Mesothelial cell of epicardium (in vitro differentiated cells): ENCODE measurements around the gene HECTD4. TPM values are rescaled to one million over a fixed set of nuclear protein-coding genes. Genes with fewer than 3 reads are reported as not detected.
A peak's percentile ranks its signal among the peaks of the same experiment; 100 is the strongest.

Experiments used
- DNase-seq, 2 experiments: peaks; one replicate each; pipeline ENCODE4 v3.0.0; 2021; ENCODE audit warnings: low spot score in 2 of 2; ENCODE audit not compliant: unreplicated experiment in 2 of 2
- H3K27ac Mint-ChIP-seq: 2 replicates; pipeline ENCODE4 v1.8.0; 2021; ENCODE audit warnings: mixed read lengths
- H3K27me3 Mint-ChIP-seq: 2 replicates; pipeline ENCODE4 v1.8.0; 2021; ENCODE audit warnings: low read depth, mixed read lengths
- H3K36me3 Mint-ChIP-seq: 2 replicates; pipeline ENCODE4 v1.8.0; 2021; ENCODE audit warnings: mixed read lengths
- H3K4me1 Mint-ChIP-seq: 2 replicates; pipeline ENCODE4 v1.8.0; 2021; ENCODE audit warnings: mixed read lengths
- H3K4me3 Mint-ChIP-seq: 2 replicates; pipeline ENCODE4 v1.8.0; 2021; ENCODE audit warnings: mild to moderate bottlenecking, moderate library complexity, mixed read lengths
- H3K9me3 Mint-ChIP-seq: 2 replicates; pipeline ENCODE4 v1.8.0; 2021; ENCODE audit warnings: mixed read lengths
- CTCF ChIP-seq: fragments of 200-600 bp; sonication (generic); IDR thresholded peaks from one replicate; pipeline ENCODE4 v1.5.0; 2021; ENCODE audit warnings: antibody characterized with exemption; ENCODE audit not compliant: unreplicated experiment
- total RNA-seq: library from RNA; stranded (reverse); gene quantifications from 3 replicates; pipeline ENCODE4 v1.2.1, GENCODE V29; 2021

The HECTD4 gene, protein sequence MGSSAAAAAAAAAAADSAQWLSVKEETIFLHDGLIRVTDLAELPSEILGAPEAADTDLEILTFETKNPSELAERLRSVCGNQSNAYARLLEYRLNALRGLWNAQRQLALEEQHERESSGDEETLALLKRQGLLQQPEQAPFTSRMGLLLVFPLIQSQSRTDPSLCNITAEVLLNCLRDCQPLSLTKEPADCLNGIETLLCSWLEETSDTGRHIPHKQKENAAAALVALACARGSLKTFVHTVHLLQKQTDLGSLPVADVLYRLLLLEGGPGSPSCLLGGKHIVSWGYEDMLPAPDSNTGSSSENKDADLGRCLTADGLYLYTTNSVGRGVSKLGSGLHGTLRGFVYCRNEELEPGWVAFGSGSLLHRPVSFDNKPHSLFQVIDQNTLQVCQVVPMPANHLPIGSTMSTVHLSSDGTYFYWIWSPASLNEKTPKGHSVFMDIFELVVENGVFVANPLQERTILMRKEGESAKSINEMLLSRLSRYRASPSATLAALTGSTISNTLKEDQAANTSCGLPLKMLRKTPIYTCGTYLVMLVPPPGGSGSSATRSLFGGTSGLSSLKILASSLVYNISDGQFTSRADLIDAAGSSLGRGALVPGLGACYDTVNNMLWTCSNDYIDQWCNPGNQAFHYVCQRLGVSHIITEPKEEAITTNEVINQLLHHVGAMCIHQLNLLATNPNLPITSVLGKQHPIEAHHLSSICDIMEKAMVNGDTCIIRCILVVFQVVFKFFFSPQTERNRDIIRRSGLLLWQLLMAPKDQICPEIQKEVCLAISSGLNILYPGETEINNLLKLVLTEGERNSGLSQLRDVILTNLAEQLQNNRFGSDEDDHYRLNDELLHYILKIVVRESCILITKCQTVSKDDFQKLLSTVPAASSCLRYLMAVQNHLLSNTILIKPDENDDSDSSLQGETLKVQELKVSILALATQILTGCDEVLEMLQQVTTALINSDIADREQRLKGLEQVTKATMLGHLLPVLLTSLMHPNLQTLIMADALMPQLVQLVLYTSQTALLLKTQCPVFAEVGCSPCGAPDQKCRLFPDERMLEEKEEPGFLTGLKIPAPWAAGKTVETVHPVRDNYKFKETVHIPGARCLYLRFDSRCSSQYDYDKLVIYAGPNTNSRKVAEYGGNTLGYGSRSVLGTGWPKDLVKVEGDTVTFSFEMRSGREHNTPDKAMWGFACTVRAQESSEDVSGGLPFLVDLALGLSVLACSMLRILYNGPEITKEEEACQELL (N-terminal part only)
- total RNA-seq, result 75.4 to 89.8 TPM (median 77.3 TPM) in 3 replicates

- Mint-ChIP-seq H3K9me3 (no peaks in the 10 kb centered on the region), H3K36me3 (no peaks in the 10 kb centered on the region), H3K27ac (peak within 1 kb of the TSS; percentile 96), H3K27me3 (no peaks in the 10 kb centered on the region), H3K4me1 (peaks cover 25% of the 10 kb centered on the region), H3K4me3 (peak within 1 kb of the TSS; percentile 98)
- peak; percentile 94 to 96 for DNase-seq
- TF ChIP-seq CTCF, result no peak
Measured at GRCh38 chr12:112381883-112382796, at the start of gene HECTD4. HECTD4 (minus strand) TSS chr12:112382431; CDS start chr12:112382128, 303 bp downstream.

GRCh38 chr12:112431965-112432364 is 49.7 kb upstream of the HECTD4 start:
- Mint-ChIP-seq H3K27ac (no peak overlapping the region), H3K4me3 (no peak overlapping the region), H3K27me3 (no peaks in the 10 kb centered on the region), H3K9me3 (no peaks in the 10 kb centered on the region), H3K36me3 (no peaks in the 10 kb centered on the region), H3K4me1 (no peaks in the 10 kb centered on the region)
- no peak for TF ChIP-seq CTCF
- DNase-seq, result no peak

GRCh38 chr12:112430929-112431328 is 48.7 kb upstream of the HECTD4 start:
- no peak for DNase-seq
- no peaks in the 10 kb centered on the region for H3K36me3 Mint-ChIP-seq
- H3K4me3 Mint-ChIP-seq, result no peak overlapping the region
- H3K27ac Mint-ChIP-seq, result no peak overlapping the region
- TF ChIP-seq CTCF, result no peak
- no peaks in the 10 kb centered on the region for H3K9me3 Mint-ChIP-seq
- no peaks in the 10 kb centered on the region for H3K4me1 Mint-ChIP-seq
- no peaks in the 10 kb centered on the region for H3K27me3 Mint-ChIP-seq

GRCh38 chr12:112427760-112428159 is 45.5 kb upstream of the HECTD4 start:
- Mint-ChIP-seq H3K27ac (no peak overlapping the region), H3K4me3 (no peak overlapping the region), H3K9me3 (no peaks in the 10 kb centered on the region), H3K27me3 (no peaks in the 10 kb centered on the region), H3K4me1 (peaks cover 5% of the 10 kb centered on the region), H3K36me3 (no peaks in the 10 kb centered on the region)
- TF ChIP-seq CTCF, result no peak
- DNase-seq, result no peak
